Activated naive CD8-positive, alpha-beta T cell treated with anti-CD3 and anti-CD28 coated beads, Interleukin-2, amount 50 U/mL, for 16 hours (primary cell): Measurements from ENCODE around the gene SPHK1.
A peak's percentile ranks its signal among the peaks of the same experiment; 100 is the strongest.
"Not testable (repeated sequence)": the region's sequence is repeated elsewhere in the genome, so short reads cannot be mapped to it uniquely, and the experiment has no call there.

Experiments
- DNase-seq: peaks from one replicate; pipeline ENCODE4 v3.0.0-alpha.2; 2020; ENCODE audit warnings: low read depth, low spot score

Gene SPHK1, protein sequence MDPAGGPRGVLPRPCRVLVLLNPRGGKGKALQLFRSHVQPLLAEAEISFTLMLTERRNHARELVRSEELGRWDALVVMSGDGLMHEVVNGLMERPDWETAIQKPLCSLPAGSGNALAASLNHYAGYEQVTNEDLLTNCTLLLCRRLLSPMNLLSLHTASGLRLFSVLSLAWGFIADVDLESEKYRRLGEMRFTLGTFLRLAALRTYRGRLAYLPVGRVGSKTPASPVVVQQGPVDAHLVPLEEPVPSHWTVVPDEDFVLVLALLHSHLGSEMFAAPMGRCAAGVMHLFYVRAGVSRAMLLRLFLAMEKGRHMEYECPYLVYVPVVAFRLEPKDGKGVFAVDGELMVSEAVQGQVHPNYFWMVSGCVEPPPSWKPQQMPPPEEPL

GRCh38 chr17:76384222-76384986 lies at the start of gene SPHK1:
TSS of gene SPHK1 (plus strand) at chr17:76384609. CDS start at chr17:76385645, 1,036 bp downstream.
- DNase-seq = peak; percentile 28

DNA sequence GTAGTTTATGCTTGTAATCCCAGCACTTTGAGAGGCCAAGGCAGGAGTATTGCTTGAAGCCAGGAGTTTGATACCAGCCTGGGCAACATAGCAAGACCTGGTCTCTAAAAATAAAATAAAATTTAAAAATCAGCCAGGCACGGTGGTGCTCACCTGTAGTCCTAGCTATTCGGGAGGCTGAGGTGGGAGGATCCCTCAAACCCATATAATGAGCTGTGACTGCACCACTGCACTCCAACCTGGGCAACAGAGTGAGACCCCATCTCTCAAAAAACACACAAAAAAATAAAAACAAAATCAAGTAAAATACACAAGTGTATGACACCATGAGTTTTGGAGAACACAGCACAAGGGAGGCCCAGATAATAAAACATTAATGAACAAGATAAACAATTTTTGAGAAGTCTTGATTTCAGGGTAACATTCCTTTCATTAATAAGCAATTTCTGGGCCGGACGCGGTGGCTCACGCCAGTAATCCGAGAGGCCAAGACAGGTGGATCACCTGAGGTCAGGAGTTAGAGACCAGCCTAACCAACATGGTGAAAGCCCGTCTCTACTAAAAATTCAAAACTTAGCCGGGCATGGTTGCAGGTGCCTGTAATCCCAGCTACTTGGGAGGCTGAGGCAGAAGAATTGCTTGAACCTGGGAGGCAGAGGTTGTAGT lies 48.6 kb upstream of the SPHK1 start:
- DNase-seq = no peak

DNA sequence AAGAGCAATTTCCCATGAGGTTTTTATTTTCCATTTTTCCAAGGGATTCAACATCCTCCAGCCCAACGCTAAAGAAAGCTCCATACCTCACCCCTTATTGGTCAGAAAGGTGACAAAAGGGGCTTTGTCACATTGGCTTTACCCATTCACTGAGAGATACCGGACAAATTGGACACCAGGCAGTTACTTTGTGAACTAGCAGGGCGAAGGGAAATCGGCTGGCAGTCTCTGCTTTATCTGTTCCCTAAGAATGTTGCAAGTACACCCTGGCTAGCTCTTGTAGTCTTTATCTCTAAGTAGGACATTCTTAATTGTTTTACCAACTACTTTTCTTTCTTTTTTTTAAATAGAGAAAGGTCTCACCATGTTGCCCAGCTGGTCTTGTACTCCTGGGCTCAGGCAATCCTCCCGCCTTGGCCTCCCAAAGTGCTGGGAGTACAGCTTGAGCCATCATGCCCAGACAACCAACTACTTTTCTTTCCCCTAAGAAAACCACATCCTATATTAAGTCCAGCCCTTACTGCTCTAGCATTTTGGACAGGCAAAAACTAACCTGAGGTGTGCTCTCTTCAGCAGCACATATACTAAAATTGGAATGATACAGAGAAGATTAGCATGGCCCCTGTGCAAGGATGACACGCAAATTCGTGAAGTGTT lies 47.5 kb upstream of the SPHK1 start:
- DNase-seq = no peak

GRCh38 chr17:76337413-76337777 lies 47.0 kb upstream of the SPHK1 start:
- DNase-seq = no peak

DNA sequence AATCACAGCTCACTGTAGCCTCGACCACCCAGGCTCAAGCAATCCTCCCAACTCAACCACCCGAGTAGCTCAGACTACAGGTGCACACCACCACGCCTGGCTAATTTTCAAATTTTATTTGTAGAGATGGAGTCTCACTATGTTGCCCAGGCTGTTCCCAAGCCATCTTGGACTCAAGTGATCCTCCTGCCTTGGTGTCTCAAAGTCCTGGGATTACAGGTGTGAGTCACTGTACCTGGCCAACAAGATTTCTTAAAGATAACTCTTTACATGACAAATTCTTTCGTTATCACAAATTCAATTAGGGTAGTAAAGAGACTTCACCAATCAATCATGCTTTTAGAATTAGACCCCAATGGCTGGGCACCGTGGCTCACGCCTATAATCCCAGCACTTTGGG lies 43.1 kb upstream of the SPHK1 start:
- DNase-seq = no peak

DNA sequence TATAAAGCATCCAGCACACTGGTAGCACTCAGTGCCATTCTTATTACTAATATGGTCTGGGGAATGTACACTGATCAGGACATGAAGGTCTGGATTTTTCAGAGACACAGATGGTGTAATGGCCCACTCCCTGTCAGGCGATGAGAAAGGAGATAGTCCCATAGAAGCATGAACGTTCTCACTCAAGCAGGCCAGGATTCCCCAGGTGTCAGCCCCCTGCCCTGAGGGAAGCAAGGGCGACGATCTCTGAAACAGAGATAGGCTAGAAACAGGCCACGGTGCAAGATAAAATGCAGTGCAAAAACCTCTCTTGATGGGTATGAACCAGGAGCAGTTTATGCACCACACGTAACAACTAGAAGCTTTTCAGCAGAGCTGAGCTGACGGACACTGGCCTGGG lies 41.3 kb upstream of the SPHK1 start:
- DNase-seq = no peak

DNA sequence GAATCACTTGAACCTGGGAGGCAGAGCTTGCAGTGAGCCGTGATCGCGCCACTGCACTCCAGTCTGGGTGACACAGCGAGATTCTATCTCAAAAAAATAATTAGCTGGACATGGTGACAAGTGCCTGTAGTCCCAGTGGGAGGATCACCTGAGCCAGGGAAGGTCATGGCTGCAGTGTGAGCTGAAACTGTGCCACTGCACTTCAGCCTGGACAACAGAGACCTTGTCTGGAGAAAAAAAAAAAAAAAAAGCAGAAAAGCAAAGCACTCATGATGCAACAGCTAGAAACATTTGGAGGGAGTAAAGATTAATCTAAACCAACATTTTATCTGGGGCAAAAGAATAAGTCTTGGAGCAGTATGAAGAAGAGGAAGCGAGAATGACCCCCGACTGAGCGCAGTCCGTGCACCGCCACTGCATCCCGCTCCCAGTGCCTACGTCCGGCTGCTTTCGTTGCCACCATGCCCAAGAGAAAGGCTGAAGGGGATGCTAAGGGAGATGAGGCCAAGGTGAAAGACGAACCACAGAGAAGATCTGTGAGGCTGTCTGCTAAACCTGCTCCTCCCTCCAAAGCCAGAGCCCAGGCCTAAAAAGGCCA lies 38.9 kb upstream of the SPHK1 start:
- no peak for DNase-seq

DNA sequence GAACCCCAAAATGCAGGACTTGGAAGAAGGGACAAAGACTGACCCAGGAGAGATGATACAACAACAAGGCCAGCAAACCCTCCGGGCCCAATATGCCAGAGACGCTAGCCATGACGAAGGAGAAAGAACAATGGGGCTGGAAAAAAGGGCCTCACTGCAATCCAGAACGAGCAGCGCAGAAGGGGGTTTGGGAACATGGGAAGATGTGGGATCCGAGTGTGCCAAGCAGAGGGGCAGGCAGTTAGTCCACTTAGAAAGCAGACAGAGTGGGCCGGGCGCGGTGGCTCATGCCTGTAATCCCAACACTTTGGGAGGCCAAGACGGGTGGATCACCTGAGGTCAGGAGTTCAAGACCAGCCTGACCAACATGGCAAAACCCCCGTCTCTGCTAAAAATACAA lies 37.5 kb upstream of the SPHK1 start:
- not testable (repeated sequence) for DNase-seq

DNA sequence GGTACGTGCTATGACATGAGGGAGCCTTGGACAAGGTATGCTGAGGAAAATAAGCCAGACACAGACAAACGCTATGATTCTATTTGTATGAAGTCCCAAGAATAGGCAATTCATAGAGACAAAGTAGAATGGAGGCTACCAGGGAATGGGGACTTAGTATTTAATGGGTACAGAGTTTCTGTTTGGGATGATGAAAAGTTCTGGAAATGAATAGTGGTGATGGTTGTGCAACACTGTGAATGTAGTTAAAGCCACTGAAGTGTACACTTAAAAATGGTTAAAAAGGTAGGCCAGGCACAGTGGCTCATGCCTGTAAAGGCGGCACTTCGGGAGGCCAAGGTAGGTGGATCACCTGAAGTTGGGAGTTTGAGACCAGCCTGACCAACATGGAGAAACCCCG lies 33.9 kb upstream of the SPHK1 start:
- DNase-seq = no peak

DNA sequence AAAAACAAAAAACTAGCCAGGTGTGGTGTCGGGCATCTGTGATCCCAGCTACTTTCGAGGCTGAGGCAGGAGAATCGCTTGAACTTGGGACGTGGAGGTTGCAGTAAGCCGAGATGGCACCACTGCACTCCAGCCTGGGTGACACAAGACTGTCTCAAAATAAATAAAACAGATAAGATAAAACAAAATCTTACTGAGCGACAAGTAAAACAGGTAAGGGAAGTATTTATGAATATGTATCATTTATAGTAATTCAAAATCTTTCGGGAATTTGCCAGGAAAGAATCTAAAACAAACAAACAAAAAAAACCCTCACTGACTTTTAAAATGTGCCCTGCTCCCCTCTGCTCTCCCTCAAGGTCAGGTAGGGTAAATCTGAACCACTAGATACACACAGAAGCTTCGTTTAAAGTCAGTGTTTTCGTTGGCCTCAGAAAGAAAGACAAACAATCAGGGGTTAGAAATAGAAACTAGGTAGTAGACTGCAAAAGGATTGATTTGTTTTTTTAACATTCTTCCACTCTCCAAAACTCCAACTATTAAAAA lies 32.8 kb upstream of the SPHK1 start:
- DNase-seq = no peak

- no peak for DNase-seq
Measured at GRCh38 chr17:76353004-76353598, 31.3 kb upstream of the SPHK1 start.

DNA sequence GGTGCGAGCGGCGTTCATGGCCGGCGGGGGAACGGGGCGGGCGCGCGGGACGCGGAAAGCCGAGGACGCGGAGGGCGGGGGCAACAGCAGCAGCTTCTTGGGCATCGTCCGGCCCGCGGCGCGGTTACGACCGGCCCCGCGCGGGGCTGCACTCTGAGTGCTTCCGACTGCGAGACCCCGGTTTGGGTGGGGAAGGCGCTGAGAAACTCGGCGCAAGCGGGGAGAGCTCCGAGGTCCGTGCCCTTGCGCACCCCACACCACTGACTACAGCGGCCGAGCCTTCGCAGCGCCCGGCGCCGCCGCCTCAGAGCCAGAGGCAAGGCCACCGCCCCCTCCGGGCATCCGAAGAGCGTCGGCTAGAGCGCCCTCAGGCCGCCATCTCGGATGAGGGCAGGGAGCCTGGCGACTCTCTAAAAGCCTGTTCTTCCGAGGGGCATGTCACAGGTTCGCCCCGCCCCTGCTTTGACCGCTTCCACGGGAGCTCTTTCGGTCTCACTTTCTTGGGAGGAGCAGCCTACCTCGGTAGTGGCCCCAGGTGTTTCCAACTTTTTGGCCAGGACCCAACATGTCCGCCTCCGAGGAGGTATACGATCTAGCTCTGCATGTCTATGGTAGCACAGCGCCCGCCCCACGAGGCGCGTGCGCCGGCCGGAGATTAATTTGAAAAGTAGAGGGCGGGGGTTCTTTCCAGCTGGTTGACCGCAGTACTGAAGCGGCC lies 30.7 kb upstream of the SPHK1 start, which contains the start of gene PRPSAP1:
TSS of gene PRPSAP1 (minus strand) at position 318 of the 718 bp plus-strand sequence. CDS start at position 105, 213 bp downstream.
- peak; percentile 60 for DNase-seq

DNA sequence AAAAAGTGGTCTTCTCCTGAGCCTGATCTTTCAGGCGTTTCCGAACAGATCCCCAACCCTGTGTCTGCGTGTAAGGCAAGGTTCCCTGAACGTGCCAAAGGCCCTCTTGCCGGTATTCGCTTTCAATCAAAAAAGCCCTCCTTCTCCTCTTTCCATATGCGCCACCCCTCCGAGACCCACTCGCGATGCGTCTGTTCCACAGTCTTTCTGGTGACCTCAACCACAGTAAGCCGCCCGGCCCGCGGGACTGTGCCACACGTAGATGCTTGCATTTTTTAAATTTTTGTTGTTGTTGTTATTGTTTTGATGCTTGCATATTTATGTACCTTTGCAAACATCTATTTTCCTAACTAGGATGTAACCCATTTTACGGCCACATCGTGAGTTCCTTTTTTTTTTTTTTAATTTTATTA lies 30.1 kb upstream of the SPHK1 start:
- DNase-seq = no peak

DNA sequence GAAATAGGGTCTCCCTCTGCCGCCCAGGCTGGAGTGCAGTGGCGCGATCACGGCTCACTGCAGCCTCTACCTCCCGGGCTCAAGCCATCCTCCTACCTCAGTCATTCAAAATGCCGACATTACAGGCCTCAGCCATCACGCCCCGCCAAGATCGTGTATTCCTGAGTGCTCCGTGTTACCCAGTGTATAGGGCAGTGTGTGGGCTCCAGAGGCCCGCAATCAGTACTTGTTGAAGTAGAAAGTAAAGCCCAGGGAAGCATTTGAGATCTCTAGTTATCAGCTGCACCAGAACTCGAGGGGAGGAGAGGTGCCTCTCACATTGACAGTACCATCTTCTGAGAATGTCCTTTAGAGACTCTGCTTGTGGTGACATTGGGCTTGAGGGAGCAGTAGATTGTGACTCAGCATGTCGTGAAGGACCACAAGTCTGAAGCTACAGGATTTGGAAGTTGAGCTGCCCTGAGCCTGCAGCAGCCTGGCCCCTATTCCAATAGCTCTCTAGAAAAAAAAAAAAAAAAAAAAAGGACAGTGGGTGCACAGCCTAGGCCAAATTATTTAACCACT lies 29.6 kb upstream of the SPHK1 start:
- DNase-seq = no peak

DNA sequence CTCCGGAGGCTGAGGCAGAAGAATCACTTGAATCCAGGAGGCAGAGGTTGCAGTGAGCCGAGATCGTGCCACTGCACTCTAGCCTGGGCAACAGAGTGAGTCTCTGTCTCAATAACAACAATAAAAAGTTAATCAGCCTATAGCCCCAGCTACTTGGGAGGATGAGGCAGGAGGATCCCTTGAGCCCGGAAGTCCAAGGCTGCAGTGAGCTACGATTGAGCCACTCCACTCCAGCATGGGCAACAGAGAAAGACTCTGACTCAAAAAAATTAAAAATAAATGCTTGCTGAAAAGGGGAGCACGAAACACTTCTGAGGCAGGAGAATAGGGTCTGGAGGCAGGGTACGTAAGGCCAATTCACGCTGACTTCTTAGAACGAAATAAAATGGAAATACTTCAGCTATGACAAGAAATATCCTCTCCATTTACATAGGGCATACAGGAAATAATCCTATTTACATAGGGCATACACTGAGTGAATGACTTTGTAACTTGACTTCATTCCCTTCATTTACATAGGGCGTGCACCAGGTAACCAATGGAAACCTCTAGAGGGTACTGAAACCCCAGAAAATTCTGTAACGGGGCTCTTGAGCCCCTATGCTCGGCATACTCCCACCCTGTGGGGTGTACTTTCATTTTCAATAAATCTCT lies 27.5 kb upstream of the SPHK1 start:
- DNase-seq = no peak

- DNase-seq = no peak
Measured at GRCh38 chr17:76357597-76358158, 26.7 kb upstream of the SPHK1 start.

DNA sequence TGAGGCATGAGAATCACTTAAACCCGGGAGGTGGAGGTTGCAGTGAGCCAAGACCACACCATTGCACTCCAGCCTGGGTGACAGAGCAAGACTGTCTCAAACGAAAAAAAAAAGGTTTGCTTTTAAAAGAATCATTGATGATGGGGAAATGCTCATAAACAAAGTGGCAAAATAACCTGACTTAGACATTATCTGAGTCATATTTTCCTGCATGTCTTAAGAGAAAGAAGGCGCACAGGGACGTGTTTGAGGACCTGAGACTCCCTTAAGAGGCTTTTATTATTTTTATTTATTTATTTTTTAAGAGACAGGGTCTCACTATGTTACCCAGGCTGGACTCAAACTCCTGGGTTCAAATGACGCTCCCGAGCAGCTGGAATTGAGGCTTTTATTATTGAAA lies 25.0 kb upstream of the SPHK1 start:
- DNase-seq = no peak

- not testable (repeated sequence) for DNase-seq
Measured at GRCh38 chr17:76359776-76360175, 24.6 kb upstream of the SPHK1 start.

- no peak for DNase-seq
Measured at GRCh38 chr17:76360461-76360860, 23.9 kb upstream of the SPHK1 start.
